ENCODE data around the gene PPIF. TPM values are rescaled to one million over a fixed set of nuclear protein-coding genes. Genes with fewer than 3 reads are reported as not detected.

The PPIF gene
- polyA plus RNA-seq (2013, experiment 1 of 2), result 47.9 TPM
- 38.5 TPM for polyA plus RNA-seq (2013, experiment 2 of 2)

GRCh38 chr10:79347226-79347893 lies at the start of gene PPIF:
TSS of gene PPIF (plus strand) at chr10:79347469. CDS start at chr10:79347549, 80 bp downstream.
- Histone ChIP-seq H3K36me3 (ENCODE audit: control insufficient read depth, insufficient read depth, low read length) (peaks cover 39% of the 10 kb centered on the region), H3K4me3 (ENCODE audit: extremely low read depth, insufficient read depth, low read length, poor library complexity, severe bottlenecking) (peak within 1 kb of the TSS; percentile 82), H3K9me3 (ENCODE audit: control insufficient read depth, low read length) (no peaks in the 10 kb centered on the region), H3K27ac (ENCODE audit: low read depth, low read length, severe bottlenecking) (peak within 1 kb of the TSS; percentile 45), H3K4me1 (ENCODE audit: control insufficient read depth, insufficient read depth, low read length, poor library complexity, severe bottlenecking) (peaks cover 7% of the 10 kb centered on the region)
- 0% methylated on average over 50 to 74 of the region's 77 CpGs for WGBS, 2 experiments (ENCODE audit: insufficient coverage in 2 of 2)

GRCh38 chr10:79298403-79299244 lies 48.6 kb upstream of the PPIF start:
- WGBS, 2 experiments (ENCODE audit: insufficient coverage in 2 of 2), result 87 to 90% methylated on average over 24 to 26 of the region's 27 CpGs
- peak overlapping the region; percentile 87 for H3K27ac ChIP-seq (ENCODE audit: low read depth, low read length, severe bottlenecking)
- peaks cover 29% of the 10 kb centered on the region for H3K4me1 ChIP-seq (ENCODE audit: control insufficient read depth, insufficient read depth, low read length, poor library complexity, severe bottlenecking)
- H3K36me3 ChIP-seq (ENCODE audit: control insufficient read depth, insufficient read depth, low read length), result peaks cover 94% of the 10 kb centered on the region
- no peak overlapping the region for H3K4me3 ChIP-seq (ENCODE audit: extremely low read depth, insufficient read depth, low read length, poor library complexity, severe bottlenecking)
- H3K9me3 ChIP-seq (ENCODE audit: control insufficient read depth, low read length), result no peaks in the 10 kb centered on the region

- Histone ChIP-seq H3K27ac (ENCODE audit: low read depth, low read length, severe bottlenecking) (peak overlapping the region; percentile 87), H3K36me3 (ENCODE audit: control insufficient read depth, insufficient read depth, low read length) (peaks cover 94% of the 10 kb centered on the region), H3K4me1 (ENCODE audit: control insufficient read depth, insufficient read depth, low read length, poor library complexity, severe bottlenecking) (peaks cover 29% of the 10 kb centered on the region), H3K9me3 (ENCODE audit: control insufficient read depth, low read length) (no peaks in the 10 kb centered on the region), H3K4me3 (ENCODE audit: extremely low read depth, insufficient read depth, low read length, poor library complexity, severe bottlenecking) (no peak overlapping the region)
- 86 to 92% methylated on average over 13 of the region's 13 CpGs for WGBS, 2 experiments (ENCODE audit: insufficient coverage in 2 of 2)
These were observed 47.6 kb upstream of the PPIF start for GRCh38 chr10:79299397-79300241.

- Histone ChIP-seq H3K4me3 (ENCODE audit: extremely low read depth, insufficient read depth, low read length, poor library complexity, severe bottlenecking) (no peak overlapping the region), H3K9me3 (ENCODE audit: control insufficient read depth, low read length) (no peaks in the 10 kb centered on the region), H3K36me3 (ENCODE audit: control insufficient read depth, insufficient read depth, low read length) (peaks cover 94% of the 10 kb centered on the region), H3K4me1 (ENCODE audit: control insufficient read depth, insufficient read depth, low read length, poor library complexity, severe bottlenecking) (peaks cover 26% of the 10 kb centered on the region), H3K27ac (ENCODE audit: low read depth, low read length, severe bottlenecking) (peak overlapping the region; percentile 5)
- 92 to 98% methylated on average over 23 to 24 of the region's 24 CpGs for WGBS, 2 experiments (ENCODE audit: insufficient coverage in 2 of 2)
These were observed 46.6 kb upstream of the PPIF start for GRCh38 chr10:79300711-79301110.

- Histone ChIP-seq H3K27ac (ENCODE audit: low read depth, low read length, severe bottlenecking) (no peak overlapping the region), H3K36me3 (ENCODE audit: control insufficient read depth, insufficient read depth, low read length) (peaks cover 94% of the 10 kb centered on the region), H3K9me3 (ENCODE audit: control insufficient read depth, low read length) (no peaks in the 10 kb centered on the region), H3K4me3 (ENCODE audit: extremely low read depth, insufficient read depth, low read length, poor library complexity, severe bottlenecking) (no peak overlapping the region), H3K4me1 (ENCODE audit: control insufficient read depth, insufficient read depth, low read length, poor library complexity, severe bottlenecking) (peaks cover 26% of the 10 kb centered on the region)
- 91 to 95% methylated on average over 16 to 19 of the region's 19 CpGs for WGBS, 2 experiments (ENCODE audit: insufficient coverage in 2 of 2)
These were observed 45.3 kb upstream of the PPIF start for GRCh38 chr10:79301754-79302530.

- 95 to 97% methylated on average over 25 of the region's 25 CpGs for WGBS, 2 experiments (ENCODE audit: insufficient coverage in 2 of 2)
- Histone ChIP-seq H3K9me3 (ENCODE audit: control insufficient read depth, low read length) (no peaks in the 10 kb centered on the region), H3K4me1 (ENCODE audit: control insufficient read depth, insufficient read depth, low read length, poor library complexity, severe bottlenecking) (peaks cover 14% of the 10 kb centered on the region), H3K4me3 (ENCODE audit: extremely low read depth, insufficient read depth, low read length, poor library complexity, severe bottlenecking) (no peak overlapping the region), H3K36me3 (ENCODE audit: control insufficient read depth, insufficient read depth, low read length) (peaks cover 97% of the 10 kb centered on the region), H3K27ac (ENCODE audit: low read depth, low read length, severe bottlenecking) (no peak overlapping the region)
These were observed 43.4 kb upstream of the PPIF start for GRCh38 chr10:79303631-79304478.

GRCh38 chr10:79304479-79305087 lies 42.7 kb upstream of the PPIF start:
- Histone ChIP-seq H3K4me3 (ENCODE audit: extremely low read depth, insufficient read depth, low read length, poor library complexity, severe bottlenecking) (no peak overlapping the region), H3K4me1 (ENCODE audit: control insufficient read depth, insufficient read depth, low read length, poor library complexity, severe bottlenecking) (peaks cover 7% of the 10 kb centered on the region), H3K27ac (ENCODE audit: low read depth, low read length, severe bottlenecking) (no peak overlapping the region), H3K36me3 (ENCODE audit: control insufficient read depth, insufficient read depth, low read length) (peaks cover 97% of the 10 kb centered on the region), H3K9me3 (ENCODE audit: control insufficient read depth, low read length) (no peaks in the 10 kb centered on the region)
- 89 to 92% methylated on average over 4 to 5 of the region's 6 CpGs for WGBS, 2 experiments (ENCODE audit: insufficient coverage in 2 of 2)

- Histone ChIP-seq H3K4me1 (ENCODE audit: control insufficient read depth, insufficient read depth, low read length, poor library complexity, severe bottlenecking) (no peaks in the 10 kb centered on the region), H3K27ac (ENCODE audit: low read depth, low read length, severe bottlenecking) (no peak overlapping the region), H3K36me3 (ENCODE audit: control insufficient read depth, insufficient read depth, low read length) (peaks cover 95% of the 10 kb centered on the region), H3K9me3 (ENCODE audit: control insufficient read depth, low read length) (no peaks in the 10 kb centered on the region), H3K4me3 (ENCODE audit: extremely low read depth, insufficient read depth, low read length, poor library complexity, severe bottlenecking) (no peak overlapping the region)
- 79 to 82% methylated on average over 2 to 5 of the region's 8 CpGs for WGBS, 2 experiments (ENCODE audit: insufficient coverage in 2 of 2)
These were observed 41.8 kb upstream of the PPIF start for GRCh38 chr10:79305515-79305914.

- Histone ChIP-seq H3K4me1 (ENCODE audit: control insufficient read depth, insufficient read depth, low read length, poor library complexity, severe bottlenecking) (no peaks in the 10 kb centered on the region), H3K36me3 (ENCODE audit: control insufficient read depth, insufficient read depth, low read length) (peaks cover 94% of the 10 kb centered on the region), H3K9me3 (ENCODE audit: control insufficient read depth, low read length) (no peaks in the 10 kb centered on the region), H3K27ac (ENCODE audit: low read depth, low read length, severe bottlenecking) (no peak overlapping the region), H3K4me3 (ENCODE audit: extremely low read depth, insufficient read depth, low read length, poor library complexity, severe bottlenecking) (no peak overlapping the region)
- 91 to 98% methylated on average over 11 of the region's 15 CpGs for WGBS, 2 experiments (ENCODE audit: insufficient coverage in 2 of 2)
These were observed 41.3 kb upstream of the PPIF start for GRCh38 chr10:79305988-79306387.
